HEK293 (cell line): ENCODE data around the gene PRC1.

Experiments used
- CTCF ChIA-PET: fragments of 350-600 bp; formaldehyde crosslinking; extraction: SDS; loops from one replicate; lab custom pipeline; 2021; ENCODE audit warnings: antibody characterized with exemption; lab: Yijun Ruan, JAX
- POLR2A ChIA-PET: fragments of 300-600 bp; formaldehyde crosslinking; extraction: SDS; loops from one replicate; lab custom pipeline; 2020; ENCODE audit warnings: antibody characterized with exemption, inconsistent platforms; lab: Yijun Ruan, JAX
- H3K27ac ChIP-seq: fragments of 200-500 bp; sonication (Bioruptor generic); 2 replicates; pipeline ENCODE4 v1.5.1; 2014; ENCODE audit warnings: low read depth, low read length, control low read depth, inconsistent platforms; ENCODE audit errors: extremely low read depth
- H3K36me3 ChIP-seq, 2 experiments: fragments of 200-500 bp in 1 of 2; sonication (Bioruptor generic) in 1 of 2; 1 replicate in 1 of 2; 2 replicates in 1 of 2; pipeline ENCODE4 v1.5.1; 2014 to 2017; ENCODE audit warnings: inconsistent platforms in 2 of 2, low read length in 2 of 2; ENCODE audit not compliant: control insufficient read depth in 2 of 2, insufficient read depth in 1 of 2
- H3K4me1 ChIP-seq: fragments of 200-500 bp; sonication (Bioruptor generic); 2 replicates; pipeline ENCODE4 v1.5.1; 2014; ENCODE audit warnings: mild to moderate bottlenecking, low read length, inconsistent platforms; ENCODE audit not compliant: control insufficient read depth, insufficient read depth
- H3K4me3 ChIP-seq: 2 replicates; pipeline ENCODE4 v1.5.1; 2011; ENCODE audit warnings: low read depth, mild to moderate bottlenecking, control low read depth, low read length, moderate library complexity
- H3K9me3 ChIP-seq: fragments of 200-500 bp; sonication (Bioruptor generic); 2 replicates; pipeline ENCODE4 v1.5.1; 2014; ENCODE audit warnings: low read depth, low read length, inconsistent platforms; ENCODE audit not compliant: control insufficient read depth, insufficient read depth
- BCL11A ChIP-seq: fragments of 450-650 bp; formaldehyde crosslinking; IDR thresholded peaks from 2 replicates; pipeline ENCODE4 v1.5.1; 2016; ENCODE audit warnings: low read depth, missing biosample characterization, missing genetic modification characterization
- EGR2 ChIP-seq: fragments of 450-650 bp; formaldehyde crosslinking; IDR thresholded peaks from 2 replicates; pipeline ENCODE4 v1.5.1; 2016; ENCODE audit warnings: low read depth, missing biosample characterization, missing genetic modification characterization
- IKZF3 ChIP-seq: fragments of 450-650 bp; IDR thresholded peaks from 2 replicates; pipeline ENCODE4 v1.5.0; 2018; ENCODE audit warnings: missing biosample characterization, mild to moderate bottlenecking, missing genetic modification characterization, moderate library complexity
- REPIN1 ChIP-seq: fragments of 450-650 bp; formaldehyde crosslinking; IDR thresholded peaks from 2 replicates; pipeline ENCODE4 v1.5.1; 2017; ENCODE audit warnings: missing biosample characterization, missing genetic modification characterization, low read depth
- SCRT1 ChIP-seq: fragments of 450-650 bp; formaldehyde crosslinking; IDR thresholded peaks from 2 replicates; pipeline ENCODE4 v1.5.1; 2016; ENCODE audit warnings: missing biosample characterization, missing genetic modification characterization, borderline replicate concordance
- SCRT2 ChIP-seq: fragments of 450-650 bp; formaldehyde crosslinking; IDR thresholded peaks from 2 replicates; pipeline ENCODE4 v1.5.1; 2016; ENCODE audit warnings: missing biosample characterization, missing genetic modification characterization
- ZFP3 ChIP-seq: fragments of 450-650 bp; formaldehyde crosslinking; IDR thresholded peaks from 2 replicates; pipeline ENCODE4 v1.5.1; 2016; ENCODE audit warnings: low read depth, missing biosample characterization, missing genetic modification characterization
- ZNF19 ChIP-seq: fragments of 450-650 bp; formaldehyde crosslinking; IDR thresholded peaks from 2 replicates; pipeline ENCODE4; 2016; ENCODE audit warnings: missing biosample characterization, missing genetic modification characterization, low read depth
- ZNF324 ChIP-seq: fragments of 450-650 bp; formaldehyde crosslinking; IDR thresholded peaks from 2 replicates; pipeline ENCODE4 v1.5.1; 2016; ENCODE audit warnings: missing biosample characterization, missing genetic modification characterization
- ZNF521 ChIP-seq: fragments of 450-650 bp; formaldehyde crosslinking; IDR thresholded peaks from 2 replicates; pipeline ENCODE4 v1.5.1; 2017; ENCODE audit warnings: missing biosample characterization, mild to moderate bottlenecking, missing genetic modification characterization
- ZNF558 ChIP-seq: fragments of 450-650 bp; formaldehyde crosslinking; IDR thresholded peaks from 2 replicates; pipeline ENCODE4 v1.5.1; 2016; ENCODE audit warnings: missing biosample characterization, missing genetic modification characterization
- ZNF571 ChIP-seq: fragments of 450-650 bp; formaldehyde crosslinking; IDR thresholded peaks from 2 replicates; pipeline ENCODE4 v1.5.0; 2017; ENCODE audit warnings: missing biosample characterization, missing genetic modification characterization
- ZNF626 ChIP-seq: fragments of 450-650 bp; sonication (Bioruptor Pico); formaldehyde crosslinking; IDR thresholded peaks from 2 replicates; pipeline ENCODE4 v1.5.1; 2018; ENCODE audit warnings: missing biosample characterization, missing genetic modification characterization, inconsistent platforms
- ZNF792 ChIP-seq: fragments of 450-650 bp; formaldehyde crosslinking; IDR thresholded peaks from 2 replicates; pipeline ENCODE4 v1.5.1; 2016; ENCODE audit warnings: missing biosample characterization, missing genetic modification characterization
- TF ChIP-seq, protein P1 (sequence below): fragments of 450-650 bp; formaldehyde crosslinking; IDR thresholded peaks from 2 replicates; pipeline ENCODE4 v1.5.1; 2016; ENCODE audit warnings: missing biosample characterization, missing genetic modification characterization
- TF ChIP-seq, protein P2 (sequence below): fragments of 450-650 bp; formaldehyde crosslinking; IDR thresholded peaks from 2 replicates; pipeline ENCODE4 v1.5.1; 2016; ENCODE audit warnings: missing biosample characterization, missing genetic modification characterization
- TF ChIP-seq, protein P3 (sequence below): fragments of 450-650 bp; formaldehyde crosslinking; IDR thresholded peaks from 2 replicates; pipeline ENCODE4 v1.5.1; 2017; ENCODE audit warnings: missing biosample characterization, missing genetic modification characterization
- TF ChIP-seq, protein P4 (sequence below): fragments of 450-650 bp; formaldehyde crosslinking; optimal IDR thresholded peaks from 2 replicates; pipeline ENCODE3; 2016; ENCODE audit warnings: missing biosample characterization, mild to moderate bottlenecking, missing genetic modification characterization
- TF ChIP-seq, protein P5 (sequence below): fragments of 450-650 bp; formaldehyde crosslinking; IDR thresholded peaks from 2 replicates; pipeline ENCODE4 v1.5.1; 2016; ENCODE audit warnings: missing biosample characterization, missing genetic modification characterization

PRC1 gene

GRCh38 chr15:90994417-90995311, at the start of gene PRC1 (continued):
- TF ChIP-seq, protein P1, sequence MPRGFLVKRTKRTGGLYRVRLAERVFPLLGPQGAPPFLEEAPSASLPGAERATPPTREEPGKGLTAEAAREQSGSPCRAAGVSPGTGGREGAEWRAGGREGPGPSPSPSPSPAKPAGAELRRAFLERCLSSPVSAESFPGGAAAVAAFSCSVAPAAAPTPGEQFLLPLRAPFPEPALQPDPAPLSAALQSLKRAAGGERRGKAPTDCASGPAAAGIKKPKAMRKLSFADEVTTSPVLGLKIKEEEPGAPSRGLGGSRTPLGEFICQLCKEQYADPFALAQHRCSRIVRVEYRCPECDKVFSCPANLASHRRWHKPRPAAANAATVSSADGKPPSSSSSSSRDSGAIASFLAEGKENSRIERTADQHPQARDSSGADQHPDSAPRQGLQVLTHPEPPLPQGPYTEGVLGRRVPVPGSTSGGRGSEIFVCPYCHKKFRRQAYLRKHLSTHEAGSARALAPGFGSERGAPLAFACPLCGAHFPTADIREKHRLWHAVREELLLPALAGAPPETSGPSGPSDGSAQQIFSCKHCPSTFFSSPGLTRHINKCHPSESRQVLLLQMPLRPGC (tag by site-specific recombination) = peak; percentile 81
- TF ChIP-seq, protein P2, sequence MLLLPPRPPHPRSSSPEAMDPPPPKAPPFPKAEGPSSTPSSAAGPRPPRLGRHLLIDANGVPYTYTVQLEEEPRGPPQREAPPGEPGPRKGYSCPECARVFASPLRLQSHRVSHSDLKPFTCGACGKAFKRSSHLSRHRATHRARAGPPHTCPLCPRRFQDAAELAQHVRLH (tag by site-specific recombination) = 0 out of 2 replicates have a peak, but pooled peaks have one; percentile 7
- TF ChIP-seq ZNF792 (tag by site-specific recombination) (no peak), ZNF626 (tag by site-specific recombination) (no peak), ZNF19 (tag by site-specific recombination) (no peak), ZNF571 (tag by site-specific recombination) (no peak), ZNF521 (tag by site-specific recombination) (no peak)

DNA sequence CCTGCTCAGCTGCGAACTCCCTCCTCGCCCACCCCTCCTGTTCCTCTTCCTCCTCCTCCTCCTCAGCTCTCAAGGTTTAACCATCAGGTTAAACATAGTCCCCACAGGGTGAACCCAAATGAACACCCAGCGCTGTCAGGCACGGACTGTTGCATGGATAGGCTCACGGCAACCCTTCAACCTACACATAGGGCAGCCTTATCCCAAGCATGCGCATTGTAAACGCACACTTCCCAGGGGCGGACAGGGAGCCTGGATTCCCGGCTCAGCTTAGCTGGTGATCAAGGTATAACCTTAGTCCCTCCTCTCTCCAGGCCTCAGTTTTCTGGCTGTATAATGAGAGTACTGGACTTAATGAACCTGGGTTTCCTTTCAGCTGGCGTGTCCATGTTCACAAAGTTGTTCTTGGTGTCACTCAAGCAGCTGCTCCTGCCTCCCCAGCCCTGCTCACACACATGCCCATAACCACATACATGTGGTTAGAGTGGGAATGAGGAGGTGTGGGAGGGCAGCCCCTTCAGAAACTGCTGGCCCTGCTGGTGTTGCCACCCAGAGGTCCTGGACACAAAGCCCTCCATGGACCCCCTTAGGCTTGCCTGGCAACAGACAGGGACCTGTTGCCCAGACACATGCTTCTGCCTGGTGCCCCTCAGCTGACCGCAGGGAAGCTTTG, 49.0 kb upstream of the PRC1 start:
- CTCF ChIA-PET = interaction anchor here (0.5 to 1.8 kb wide), 4 partner anchors 9 to 242 kb away, joined by 3 to 11 read pairs (median 4); no protein-coding TSS in a partner anchor
- H3K9me3 ChIP-seq = no peaks in the 10 kb centered on the region
- POLR2A ChIA-PET = interaction anchor here (0.7 kb wide), 1 partner anchor 21 kb away, joined by 6 read pairs; the partner anchor contains the start of gene VPS33B
- no peak for TF ChIP-seq ZNF558 (tag by site-specific recombination)
- 0 out of 2 replicates have a peak, but pooled peaks have one; percentile 13 for TF ChIP-seq SCRT1 (tag by site-specific recombination)
- no peak for TF ChIP-seq ZNF19 (tag by site-specific recombination)
- TF ChIP-seq, protein P3, sequence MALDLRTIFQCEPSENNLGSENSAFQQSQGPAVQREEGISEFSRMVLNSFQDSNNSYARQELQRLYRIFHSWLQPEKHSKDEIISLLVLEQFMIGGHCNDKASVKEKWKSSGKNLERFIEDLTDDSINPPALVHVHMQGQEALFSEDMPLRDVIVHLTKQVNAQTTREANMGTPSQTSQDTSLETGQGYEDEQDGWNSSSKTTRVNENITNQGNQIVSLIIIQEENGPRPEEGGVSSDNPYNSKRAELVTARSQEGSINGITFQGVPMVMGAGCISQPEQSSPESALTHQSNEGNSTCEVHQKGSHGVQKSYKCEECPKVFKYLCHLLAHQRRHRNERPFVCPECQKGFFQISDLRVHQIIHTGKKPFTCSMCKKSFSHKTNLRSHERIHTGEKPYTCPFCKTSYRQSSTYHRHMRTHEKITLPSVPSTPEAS (tag by site-specific recombination) = no peak
- TF ChIP-seq ZFP3 (tag by site-specific recombination) = no peak
- no peak for TF ChIP-seq ZNF324 (tag by site-specific recombination)
- no peak for TF ChIP-seq REPIN1 (tag by site-specific recombination)
- TF ChIP-seq, protein P4, sequence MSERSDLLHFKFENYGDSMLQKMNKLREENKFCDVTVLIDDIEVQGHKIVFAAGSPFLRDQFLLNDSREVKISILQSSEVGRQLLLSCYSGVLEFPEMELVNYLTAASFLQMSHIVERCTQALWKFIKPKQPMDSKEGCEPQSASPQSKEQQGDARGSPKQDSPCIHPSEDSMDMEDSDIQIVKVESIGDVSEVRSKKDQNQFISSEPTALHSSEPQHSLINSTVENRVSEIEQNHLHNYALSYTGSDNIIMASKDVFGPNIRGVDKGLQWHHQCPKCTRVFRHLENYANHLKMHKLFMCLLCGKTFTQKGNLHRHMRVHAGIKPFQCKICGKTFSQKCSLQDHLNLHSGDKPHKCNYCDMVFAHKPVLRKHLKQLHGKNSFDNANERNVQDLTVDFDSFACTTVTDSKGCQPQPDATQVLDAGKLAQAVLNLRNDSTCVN (tag by site-specific recombination) = no peak
- no peak for TF ChIP-seq ZNF571 (tag by site-specific recombination)
- TF ChIP-seq SCRT2 (tag by site-specific recombination) = peak; percentile 56; the same call in 1 of the 2 replicates
- H3K27ac ChIP-seq = no peak overlapping the region
- no peaks in the 10 kb centered on the region for H3K4me1 ChIP-seq
- H3K36me3 ChIP-seq = no peaks in the 10 kb centered on the region
- no peak overlapping the region for H3K4me3 ChIP-seq

GRCh38 chr15:91040856-91041255, 46.5 kb upstream of the PRC1 start:
- H3K4me3 ChIP-seq = no peak overlapping the region
- no peaks in the 10 kb centered on the region for H3K4me1 ChIP-seq
- CTCF ChIA-PET = interaction anchor here (0.8 to 2.5 kb wide), 6 partner anchors 8 to 231 kb away, joined by 3 to 10 read pairs (median 6); no protein-coding TSS in a partner anchor
- TF ChIP-seq BCL11A (no peak), EGR2 (tag by site-specific recombination) (no peak), IKZF3 (tag by site-specific recombination) (no peak), ZNF571 (tag by site-specific recombination) (no peak)
- TF ChIP-seq, protein P5, sequence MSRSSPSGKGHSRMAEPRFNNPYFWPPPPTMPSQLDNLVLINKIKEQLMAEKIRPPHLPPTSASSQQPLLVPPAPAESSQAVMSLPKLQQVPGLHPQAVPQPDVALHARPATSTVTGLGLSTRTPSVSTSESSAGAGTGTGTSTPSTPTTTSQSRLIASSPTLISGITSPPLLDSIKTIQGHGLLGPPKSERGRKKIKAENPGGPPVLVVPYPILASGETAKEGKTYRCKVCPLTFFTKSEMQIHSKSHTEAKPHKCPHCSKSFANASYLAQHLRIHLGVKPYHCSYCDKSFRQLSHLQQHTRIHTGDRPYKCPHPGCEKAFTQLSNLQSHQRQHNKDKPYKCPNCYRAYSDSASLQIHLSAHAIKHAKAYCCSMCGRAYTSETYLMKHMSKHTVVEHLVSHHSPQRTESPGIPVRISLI (tag by site-specific recombination) = no peak
- POLR2A ChIA-PET = no interaction called here
- H3K9me3 ChIP-seq = no peaks in the 10 kb centered on the region
- H3K27ac ChIP-seq = no peak overlapping the region
- H3K36me3 ChIP-seq = no peaks in the 10 kb centered on the region
